Psoas muscle (tissue), 8 donors: ENCODE data around the gene ZBTB1. TPM values are rescaled to one million over a fixed set of nuclear protein-coding genes. Genes with fewer than 3 reads are reported as not detected.

Experiments used
- ATAC-seq, 4 donors: fragments of 200-7000 bp; cut with Tn5 transposase; one replicate each; pipeline ENCODE4 v1.9.1; 2020; ENCODE audit warnings: moderate library complexity in 3 of 4, mild to moderate bottlenecking in 2 of 4
- DNase-seq, 2 donors: peaks; one replicate each; pipeline ENCODE4 v3.0.0-alpha.2; 2020
- H3K27ac ChIP-seq: fragments of 200-600 bp; one replicate; pipeline ENCODE4 v1.8.0; 2022
- H3K27me3 ChIP-seq, 3 donors: fragments of 200-600 bp in 1 of 3; one replicate each; pipeline versions ENCODE4 v1.6.1 to v1.8.0; 2013 to 2022; ENCODE audit warnings: low read length in 2 of 3, mild to moderate bottlenecking in 2 of 3, moderate library complexity in 1 of 3; ENCODE audit not compliant: insufficient read depth in 3 of 3
- H3K36me3 ChIP-seq, 2 donors: fragments of 200-600 bp in 1 of 2; one replicate each; pipeline versions ENCODE4 v1.6.1 to v1.8.0; 2013 to 2022; ENCODE audit warnings: low read depth in 1 of 2, mild to moderate bottlenecking in 1 of 2, moderate library complexity in 1 of 2; ENCODE audit not compliant: insufficient read depth in 1 of 2
- H3K4me1 ChIP-seq: fragments of 200-600 bp; one replicate; pipeline ENCODE4 v1.8.0; 2022
- H3K4me3 ChIP-seq: fragments of 200-600 bp; one replicate; pipeline ENCODE4 v1.8.0; 2022; ENCODE audit warnings: mild to moderate bottlenecking
- H3K9me3 ChIP-seq: fragments of 200-600 bp; one replicate; pipeline ENCODE4 v1.8.0; 2022
- WGBS, 3 donors: extraction: QIAGEN DNeasy Blood & Tissue Kit; methylation state at CpG; one replicate each; pipeline versions ENCODE4 v1.1.6 to v1.1.7; 2013; 5-methylcytosine and 5-hydroxymethylcytosine counted together
- intact Hi-C, 2 donors: fragments of 100-400 bp; cut with DNase I; formaldehyde crosslinking; loops; one replicate each; pipeline versions ENCODE4 v1.11.0 to v1.14.2; 2022
- polyA plus RNA-seq, 3 donors: library from polyadenylated mRNA; stranded (reverse); fragments of 200-250 nt; gene quantifications; one replicate each; pipeline ENCODE4 v1.2.3, GENCODE V29; 2013
- total RNA-seq, 4 donors: library from RNA; stranded (reverse); fragmentation: NEBNext Ultra II Directional in 2 of 4; extraction: Animal tissue kit (Norgen Biotek cat#: 25700) in 2 of 4; gene quantifications; one replicate each; pipeline versions ENCODE4 v1.2.1 to v1.2.4, GENCODE V29; 2021 to 2023
- TF ChIP-seq, protein P1 (sequence below): fragments of 200-600 bp; IDR thresholded peaks from one replicate; pipeline ENCODE4 v1.8.0; 2022; ENCODE audit warnings: antibody characterized with exemption
- donor health status: healthy with polysubstance abuse.
- donor health status: DM: no; HTN: no; CAD: no; lungs with moderate emphysema.
- donor health status: Bipolar disorder and iron deficiency.
- donor health status: healthy.
- donor health status: DM: yes; HTN: yes; CAD: no.
- donor health status: DM: no; HTN: no; CAD: no.
- donor health status: DM: no; HTN: no; CAD: no.
- donor health status: DM: yes; HTN: yes; CAD: no.

ZBTB1 gene
- total and polyA plus RNA-seq, 7 donors: 11.0 to 39.2 (median 19.1) TPM

DNA sequence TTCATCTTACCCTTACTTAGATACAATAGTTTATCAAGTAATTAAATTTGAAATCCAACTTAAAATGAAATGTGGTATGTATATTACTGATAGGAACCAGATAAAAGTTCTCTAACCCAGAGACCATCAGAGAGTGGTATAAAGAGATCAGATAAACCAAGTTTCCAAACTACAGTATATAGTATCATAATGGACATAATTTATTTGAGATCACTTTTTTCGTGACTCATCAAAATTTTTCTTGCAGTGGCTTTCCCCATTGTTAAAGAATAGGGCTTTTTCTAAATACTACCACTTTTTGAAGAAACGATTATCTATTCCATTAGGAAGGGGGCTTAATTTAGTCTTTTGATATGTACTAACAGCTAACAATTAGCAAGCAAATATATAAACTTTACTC, 20.8 kb downstream of the ZBTB1 start:
- Histone ChIP-seq H3K4me3 (no peak overlapping the region), H3K9me3 (no peaks in the 10 kb centered on the region), H3K4me1 (peaks cover 4% of the 10 kb centered on the region), H3K36me3 (peaks cover 4 to 24% of the 10 kb centered on the region in 2 donors), H3K27me3 (no peaks in the 10 kb centered on the region), H3K27ac (no peak overlapping the region)
- intact Hi-C loops: no loop called here
- TF ChIP-seq, protein P1, sequence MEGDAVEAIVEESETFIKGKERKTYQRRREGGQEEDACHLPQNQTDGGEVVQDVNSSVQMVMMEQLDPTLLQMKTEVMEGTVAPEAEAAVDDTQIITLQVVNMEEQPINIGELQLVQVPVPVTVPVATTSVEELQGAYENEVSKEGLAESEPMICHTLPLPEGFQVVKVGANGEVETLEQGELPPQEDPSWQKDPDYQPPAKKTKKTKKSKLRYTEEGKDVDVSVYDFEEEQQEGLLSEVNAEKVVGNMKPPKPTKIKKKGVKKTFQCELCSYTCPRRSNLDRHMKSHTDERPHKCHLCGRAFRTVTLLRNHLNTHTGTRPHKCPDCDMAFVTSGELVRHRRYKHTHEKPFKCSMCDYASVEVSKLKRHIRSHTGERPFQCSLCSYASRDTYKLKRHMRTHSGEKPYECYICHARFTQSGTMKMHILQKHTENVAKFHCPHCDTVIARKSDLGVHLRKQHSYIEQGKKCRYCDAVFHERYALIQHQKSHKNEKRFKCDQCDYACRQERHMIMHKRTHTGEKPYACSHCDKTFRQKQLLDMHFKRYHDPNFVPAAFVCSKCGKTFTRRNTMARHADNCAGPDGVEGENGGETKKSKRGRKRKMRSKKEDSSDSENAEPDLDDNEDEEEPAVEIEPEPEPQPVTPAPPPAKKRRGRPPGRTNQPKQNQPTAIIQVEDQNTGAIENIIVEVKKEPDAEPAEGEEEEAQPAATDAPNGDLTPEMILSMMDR: no peak
- ATAC-seq (no peak), DNase-seq (no peak)
- 93 to 95% (median 94%) methylated on average over 2 of the region's 2 CpGs for WGBS, 3 donors

DNA sequence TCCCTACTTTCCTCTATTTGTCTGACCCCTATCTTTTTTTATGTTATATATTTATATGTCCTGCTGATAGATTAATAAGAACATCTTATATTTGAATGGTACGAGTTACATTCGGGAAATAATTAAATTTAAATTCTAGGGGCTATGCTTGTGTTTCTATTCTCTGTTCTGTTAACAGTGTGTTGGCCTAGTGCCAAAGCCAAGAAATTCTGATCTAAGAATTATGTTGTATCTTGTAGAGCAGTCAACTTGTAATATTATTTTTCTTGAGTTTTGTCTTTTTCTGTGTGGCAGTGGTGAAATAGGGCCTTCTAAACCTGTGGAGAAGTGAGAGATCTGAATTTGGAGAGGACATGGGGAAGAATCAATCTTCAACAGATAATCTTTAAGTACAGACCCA, 27.0 kb downstream of the ZBTB1 start:
- Histone ChIP-seq H3K27me3 (no peaks in the 10 kb centered on the region), H3K27ac (no peak overlapping the region), H3K4me3 (no peak overlapping the region), H3K9me3 (no peaks in the 10 kb centered on the region), H3K4me1 (no peaks in the 10 kb centered on the region), H3K36me3 (no peaks in the 10 kb centered on the region)
- ATAC-seq: no peak
- no peak for DNase-seq
- intact Hi-C loops: no loop called here
- WGBS, 3 donors: 77 to 83% (median 82%) methylated on average over 2 of the region's 2 CpGs
- TF ChIP-seq, protein P1: no peak

DNA sequence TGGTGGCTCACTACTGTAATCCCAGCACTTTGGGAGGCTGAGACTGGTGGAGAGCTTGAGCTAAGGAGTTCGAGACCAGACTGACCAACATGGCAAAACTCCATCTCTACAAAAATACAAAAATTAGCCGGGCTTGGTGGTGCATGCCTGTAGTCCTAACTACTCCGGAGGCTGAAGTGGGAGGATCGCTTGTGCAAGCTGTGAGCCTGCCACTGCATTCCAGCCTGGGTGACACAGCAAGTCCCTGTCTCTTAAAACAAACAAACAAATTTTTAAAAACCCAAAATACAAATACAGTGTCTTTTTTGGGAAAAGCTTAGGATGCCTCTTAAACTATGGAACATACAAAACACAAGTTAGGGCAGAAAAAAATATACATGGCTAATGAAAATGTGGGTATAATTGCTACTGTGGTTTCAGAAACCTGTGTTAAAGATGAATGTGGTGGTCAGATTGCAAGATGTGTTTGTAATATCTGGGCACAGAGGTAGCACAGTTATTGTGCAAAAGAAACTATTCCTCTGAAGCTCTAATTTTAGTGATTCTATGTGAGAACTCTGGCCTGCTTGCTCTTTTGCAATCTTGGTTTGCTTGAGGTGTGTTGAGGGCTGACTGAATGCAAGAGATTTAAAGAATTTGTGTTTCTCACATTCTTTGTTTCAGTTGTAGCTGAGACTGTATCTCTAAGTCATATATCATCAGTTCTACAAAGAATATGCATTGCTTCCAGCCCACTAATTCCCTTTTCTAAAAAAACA, 32.1 kb downstream of the ZBTB1 start:
- no peak overlapping the region for H3K4me3 ChIP-seq
- H3K27me3 ChIP-seq: no peaks in the 10 kb centered on the region
- H3K9me3 ChIP-seq: no peaks in the 10 kb centered on the region
- WGBS, 3 donors: 85 to 91% (median 87%) methylated on average over 4 of the region's 4 CpGs
- intact Hi-C loops: no loop called here
- H3K4me1 ChIP-seq: peaks cover 4% of the 10 kb centered on the region
- H3K27ac ChIP-seq: no peak overlapping the region
- no peak for ATAC-seq
- no peaks in the 10 kb centered on the region for H3K36me3 ChIP-seq
- TF ChIP-seq, protein P1: no peak
- no peak for DNase-seq

DNA sequence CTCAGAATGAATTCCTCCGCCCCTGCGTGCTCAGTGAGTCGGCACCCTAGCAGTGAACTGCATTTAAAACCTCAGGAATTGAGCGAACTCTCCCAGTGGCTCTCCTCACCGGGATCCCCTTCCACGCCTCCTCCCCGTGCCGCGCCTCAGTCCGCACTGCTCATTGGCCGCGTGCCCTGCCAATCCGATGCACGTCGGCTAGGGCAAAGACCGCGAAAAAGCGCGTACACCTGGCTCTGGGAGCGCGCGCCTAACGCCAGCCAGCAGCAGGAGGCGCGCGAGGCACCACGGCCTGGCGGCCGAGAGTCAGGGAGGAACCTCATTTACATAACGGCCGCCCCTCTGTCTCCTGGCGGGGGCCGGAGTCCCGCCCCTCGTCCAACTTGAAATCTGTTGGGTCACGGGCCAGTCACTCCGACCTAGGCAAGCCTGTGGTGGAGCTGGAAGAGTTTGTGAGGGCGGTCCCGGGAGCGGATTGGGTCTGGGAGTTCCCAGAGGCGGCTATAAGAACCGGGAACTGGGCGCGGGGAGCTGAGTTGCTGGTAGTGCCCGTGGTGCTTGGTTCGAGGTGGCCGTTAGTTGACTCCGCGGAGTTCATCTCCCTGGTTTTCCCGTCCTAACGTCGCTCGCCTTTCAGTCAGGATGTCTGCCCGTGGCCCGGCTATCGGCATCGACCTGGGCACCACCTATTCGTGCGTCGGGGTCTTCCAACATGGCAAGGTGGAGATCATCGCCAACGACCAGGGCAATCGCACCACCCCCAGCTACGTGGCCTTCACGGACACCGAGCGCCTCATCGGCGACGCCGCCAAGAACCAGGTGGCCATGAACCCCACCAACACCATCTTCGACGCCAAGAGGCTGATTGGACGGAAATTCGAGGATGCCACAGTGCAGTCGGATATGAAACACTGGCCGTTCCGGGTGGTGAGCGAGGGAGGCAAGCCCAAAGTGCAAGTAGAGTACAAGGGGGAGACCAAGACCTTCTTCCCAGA, 35.9 kb downstream of the ZBTB1 start, which contains the start of gene HSPA2:
HSPA2 (plus strand) TSS at position 534 of the 995 bp plus-strand sequence; CDS start at position 643, 109 bp downstream.
- WGBS, 3 donors: 4% methylated on average over 78 to 79 of the region's 79 CpGs
- TF ChIP-seq, protein P1: peak; percentile 75
- peak; percentile 93 to 97 (median 95) for ATAC-seq

More for the DNA sequence above, 35.9 kb downstream of the ZBTB1 start, which contains the start of gene HSPA2:
- Histone ChIP-seq H3K27me3 (no peaks in the 10 kb centered on the region), H3K36me3 (no peaks in the 10 kb centered on the region), H3K4me1 (peaks cover 14% of the 10 kb centered on the region), H3K9me3 (no peaks in the 10 kb centered on the region), H3K27ac (peak within 1 kb of the TSS; percentile 87), H3K4me3 (peak within 1 kb of the TSS; percentile 81)
- peak; percentile 99 for DNase-seq
- intact Hi-C loops: loop anchor here (2.0 to 5.0 kb wide), 3 partner anchors 34 to 97 kb away; no protein-coding TSS in a partner anchor
